HCT116 (cell line): ENCODE results near the gene TLK2. TPM values are rescaled to one million over a fixed set of nuclear protein-coding genes. Genes with fewer than 3 reads are reported as not detected.

Experiments
- ATAC-seq: fragments of 200-7000 bp; cut with Tn5 transposase; 2 replicates; pipeline ENCODE4 v1.9.1; 2020; ENCODE audit warnings: mild to moderate bottlenecking, moderate library complexity
- BruUV-seq: library from RNA; stranded (reverse); fragments of 400-500 nt; replicated peaks from 2 replicates; lab custom pipeline; 2021; lab: Mats Ljungman, UMichigan
- CTCF ChIA-PET: fragments of 300-600 bp; sonication (Branson Sonifier 250); formaldehyde crosslinking; loops from one replicate; lab custom pipeline; 2021; ENCODE audit warnings: antibody characterized with exemption; lab: Charles Lee
- POLR2A ChIA-PET: fragments of 300-600, 350-600 bp; sonication (Branson Sonifier 250); formaldehyde crosslinking; loops from one replicate; lab custom pipeline; 2021; ENCODE audit warnings: antibody characterized with exemption; lab: Charles Lee
- RAD21 ChIA-PET, 2 experiments: fragments of 300-600 bp; sonication (Branson Sonifier 250); formaldehyde crosslinking; loops; one replicate each; lab custom pipeline; 2023; ENCODE audit warnings: low total read pairs in 2 of 2; ENCODE audit not compliant: uncharacterized antibody in 2 of 2, unreplicated experiment in 2 of 2, low non-redundant PET in 1 of 2; lab: Charles Lee
- DNase-seq: peaks from one replicate; pipeline ENCODE4 v3.0.0-alpha.2; 2010; ENCODE audit warnings: low read depth, low spot score
- H2AFZ ChIP-seq: fragments of 200-600 bp; shearing (Covaris generic), sonication (generic); 2 replicates; pipeline ENCODE4 v1.6.1; 2017; ENCODE audit warnings: low read depth, mixed run types, mixed read lengths, antibody characterized with exemption, low read length; ENCODE audit not compliant: poor library complexity, severe bottlenecking
- H3K27ac ChIP-seq: 2 replicates; pipeline ENCODE4 v1.5.1; 2012; ENCODE audit warnings: low read depth, low read length
- H3K27me3 ChIP-seq: fragments of 200-600 bp; sonication (generic); 2 replicates; pipeline ENCODE4 v1.6.1; 2016; ENCODE audit warnings: mixed run types, low read length, mixed read lengths; ENCODE audit not compliant: insufficient read depth
- H3K36me3 ChIP-seq, 2 experiments: fragments of 200-500 bp in 1 of 2; fragments of 200-600 bp in 1 of 2; sonication (Bioruptor generic) in 1 of 2; sonication (generic) in 1 of 2; 2 replicates each; pipeline versions ENCODE4 v1.5.1 to v1.6.1; 2014 to 2016; ENCODE audit warnings: low read length in 2 of 2, inconsistent platforms in 1 of 2, mixed read lengths in 1 of 2, mixed run types in 1 of 2; ENCODE audit not compliant: insufficient read depth in 2 of 2, control insufficient read depth in 1 of 2
- H3K4me1 ChIP-seq, 2 experiments: fragments of 200-600 bp in 1 of 2; sonication (generic) in 1 of 2; 2 replicates each; pipeline versions ENCODE4 v1.5.1 to v1.6.1; 2012 to 2017; ENCODE audit warnings: low read length in 2 of 2, inconsistent platforms in 1 of 2, mild to moderate bottlenecking in 1 of 2, mixed read lengths in 1 of 2, mixed run types in 1 of 2, moderate library complexity in 1 of 2; ENCODE audit not compliant: insufficient read depth in 2 of 2, control insufficient read depth in 1 of 2
- H3K4me2 ChIP-seq: fragments of 200-600 bp; sonication (generic); 2 replicates; pipeline ENCODE4 v1.6.1; 2017; ENCODE audit warnings: mixed run types, low read length, mixed read lengths
- H3K4me3 ChIP-seq, 2 experiments: fragments of 200-600 bp in 1 of 2; sonication (generic) in 1 of 2; replicated peaks in 1 of 2; 2 replicates each; pipeline ENCODE4 v1.5.1; 2011 to 2016; ENCODE audit warnings: low read length in 2 of 2, control low read depth in 1 of 2, low read depth in 1 of 2, mild to moderate bottlenecking in 1 of 2, mixed read lengths in 1 of 2, mixed run types in 1 of 2
- H3K79me2 ChIP-seq: fragments of 200-600 bp; sonication (generic); 2 replicates; pipeline ENCODE4 v1.6.1; 2017; ENCODE audit warnings: mild to moderate bottlenecking, mixed run types, low read length, moderate library complexity, mixed read lengths; ENCODE audit not compliant: insufficient read depth
- H3K9ac ChIP-seq: fragments of 200-600 bp; sonication (generic); 2 replicates; pipeline ENCODE4 v1.6.1; 2016; ENCODE audit warnings: low read length, mixed read lengths
- H3K9me2 ChIP-seq: fragments of 200-600 bp; sonication (generic), shearing (Covaris generic); 2 replicates; pipeline ENCODE4 v1.6.1; 2017; ENCODE audit warnings: mixed run types, mild to moderate bottlenecking, moderate library complexity; ENCODE audit not compliant: insufficient read depth
- H3K9me3 ChIP-seq, 2 experiments: fragments of 200-500 bp in 1 of 2; fragments of 200-600 bp in 1 of 2; sonication (Bioruptor generic) in 1 of 2; sonication (generic) in 1 of 2; 2 replicates each; pipeline ENCODE4 v1.6.1; 2014 to 2017; ENCODE audit warnings: low read length in 2 of 2, mixed read lengths in 2 of 2, inconsistent platforms in 1 of 2, low read depth in 1 of 2, mild to moderate bottlenecking in 1 of 2, mixed run types in 1 of 2, moderate library complexity in 1 of 2; ENCODE audit not compliant: control insufficient read depth in 1 of 2, insufficient read depth in 1 of 2
- H4K20me1 ChIP-seq: fragments of 200-600 bp; sonication (generic), shearing (Covaris generic); 2 replicates; pipeline ENCODE4 v1.6.1; 2017; ENCODE audit warnings: mixed run types, mild to moderate bottlenecking, moderate library complexity; ENCODE audit not compliant: insufficient read depth
- CBX3 ChIP-seq: IDR thresholded peaks from 2 replicates; pipeline ENCODE4 v1.6.1; 2012; ENCODE audit warnings: low read depth
- CEBPB ChIP-seq: IDR thresholded peaks from 2 replicates; pipeline ENCODE4 v1.6.1; 2012; ENCODE audit warnings: low read depth
- EZH2 ChIP-seq: fragments of 200-600 bp; sonication (generic); IDR thresholded peaks from 2 replicates; pipeline ENCODE4 v1.6.1; 2017; ENCODE audit warnings: antibody characterized with exemption, mixed run types
- EZH2phosphoT487 ChIP-seq: fragments of 200-600 bp; IDR thresholded peaks from 2 replicates; pipeline ENCODE4 v1.6.1; 2018; ENCODE audit warnings: antibody characterized with exemption, borderline replicate concordance
- POLR2A ChIP-seq: IDR thresholded peaks from 2 replicates; pipeline ENCODE4 v1.7.0; 2011; ENCODE audit warnings: borderline replicate concordance; ENCODE audit not compliant: insufficient read depth, insufficient read length; ENCODE audit errors: extremely low read depth
- POLR2AphosphoS5 ChIP-seq: IDR thresholded peaks from 2 replicates; pipeline ENCODE4 v1.6.1; 2011; ENCODE audit warnings: mild to moderate bottlenecking, low read depth, low read length, moderate library complexity
- RAD21 ChIP-seq: IDR thresholded peaks from 2 replicates; pipeline ENCODE4 v1.6.1; 2012; ENCODE audit warnings: low read depth, mild to moderate bottlenecking
- SIN3A ChIP-seq: IDR thresholded peaks from 2 replicates; pipeline ENCODE4 v1.6.1; 2012; ENCODE audit warnings: low read depth
- SP1 ChIP-seq: IDR thresholded peaks from 2 replicates; pipeline ENCODE4 v1.6.1; 2012; ENCODE audit warnings: low read depth
- TCF7L2 ChIP-seq: IDR thresholded peaks from 2 replicates; pipeline ENCODE4 v1.7.0; 2011; ENCODE audit warnings: borderline replicate concordance, inconsistent platforms; ENCODE audit not compliant: insufficient read depth, insufficient read length; ENCODE audit errors: extremely low read depth
- YY1 ChIP-seq: IDR thresholded peaks from 2 replicates; pipeline ENCODE4 v1.6.1; 2011; ENCODE audit warnings: low read length, low read depth, moderate library complexity, mild to moderate bottlenecking; ENCODE audit not compliant: insufficient replicate concordance; ENCODE audit errors: extremely low read depth
- ZFX ChIP-seq: fragments of 450-650 bp; IDR thresholded peaks from 2 replicates; pipeline ENCODE4 v1.6.1; 2017
- intact Hi-C: fragments of 100-400 bp; cut with micrococcal nuclease; formaldehyde crosslinking; loops from 2 replicates; pipeline ENCODE4 v1.10.0; 2022
- total RNA-seq: library from RNA; stranded (reverse); gene quantifications from one replicate; pipeline ENCODE4 v1.2.1, GENCODE V29; 2021; ENCODE audit not compliant: unreplicated experiment
- TF ChIP-seq, protein P1 (sequence below): IDR thresholded peaks from 2 replicates; pipeline ENCODE4 v1.6.1; 2012
- TF ChIP-seq, protein P2 (sequence below): IDR thresholded peaks from 2 replicates; pipeline ENCODE4 v1.6.1; 2012; ENCODE audit warnings: low read depth
- TF ChIP-seq, protein P3 (sequence below): IDR thresholded peaks from 2 replicates; pipeline ENCODE4 v1.6.1; 2012

The TLK2 gene
- total RNA-seq, 1 experiment from 2014 or later, result 56.6 TPM

DNA sequence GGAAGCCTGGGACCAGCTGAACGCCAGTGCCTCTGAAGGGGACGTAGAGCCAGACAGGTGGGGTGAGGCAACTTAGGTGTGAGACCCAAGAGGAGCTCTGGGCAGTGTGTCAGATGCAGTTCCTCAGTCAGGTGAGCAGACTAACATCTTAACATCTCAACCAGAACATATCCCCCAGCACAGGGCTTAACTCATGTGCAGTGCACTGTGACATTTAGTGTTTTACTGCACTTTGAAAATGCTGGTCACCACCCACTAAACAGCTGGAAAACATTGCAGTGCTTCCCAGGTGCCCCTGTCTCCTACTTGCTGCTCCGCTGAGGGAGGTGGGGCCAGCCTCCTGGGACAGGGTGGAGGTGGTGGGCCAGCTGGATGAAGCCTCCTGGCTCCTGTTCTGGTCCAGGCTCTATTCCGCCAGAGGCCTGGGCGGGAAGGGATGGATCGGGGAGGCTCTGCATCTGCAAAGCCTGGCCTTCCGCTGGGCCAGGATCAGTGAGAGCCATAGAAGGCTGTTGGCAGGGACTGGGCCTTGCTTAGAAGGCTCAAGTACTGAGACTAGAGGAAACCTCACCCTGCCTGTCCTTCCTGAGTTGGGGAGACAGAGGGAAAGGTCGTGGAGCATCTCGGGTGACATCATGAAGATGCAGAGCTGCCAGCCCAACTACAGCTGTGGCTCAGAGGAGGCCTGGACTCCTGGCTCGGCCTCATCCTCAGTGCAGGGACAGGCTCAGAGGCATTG is 141.0 kb downstream of the TLK2 start:
- H3K4me2 ChIP-seq, result no peak overlapping the region
- H3K36me3 ChIP-seq, result peaks cover 4 to 7% of the 10 kb centered on the region in 2 experiments; a peak in 2 of 4 replicates
- no TSS peak for BruUV-seq
- TF ChIP-seq YY1 (no peak), EZH2phosphoT487 (no peak), CEBPB (no peak), EZH2 (no peak), POLR2A (no peak)
- TF ChIP-seq, protein P1, sequence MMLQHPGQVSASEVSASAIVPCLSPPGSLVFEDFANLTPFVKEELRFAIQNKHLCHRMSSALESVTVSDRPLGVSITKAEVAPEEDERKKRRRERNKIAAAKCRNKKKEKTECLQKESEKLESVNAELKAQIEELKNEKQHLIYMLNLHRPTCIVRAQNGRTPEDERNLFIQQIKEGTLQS, result no peak
- no peak overlapping the region for H3K27ac ChIP-seq
- DNase-seq, result no peak
- CTCF ChIA-PET, result interaction anchor here (1.0 kb wide), 1 partner anchor 67 kb away, joined by 3 read pairs; no protein-coding TSS in a partner anchor
- H3K9me2 ChIP-seq, result no peaks in the 10 kb centered on the region
- intact Hi-C loops, result no loop called here
- H3K27me3 ChIP-seq, result no peaks in the 10 kb centered on the region
- H3K9ac ChIP-seq, result no peak overlapping the region
- H3K4me3 ChIP-seq, result no peak overlapping the region
- POLR2A ChIA-PET, result no interaction called here
- no peak overlapping the region for H2AFZ ChIP-seq
- H3K9me3 ChIP-seq, result no peaks in the 10 kb centered on the region
- no peaks in the 10 kb centered on the region for H4K20me1 ChIP-seq
- H3K4me1 ChIP-seq, result no peaks in the 10 kb centered on the region
- no peaks in the 10 kb centered on the region for H3K79me2 ChIP-seq
- RAD21 ChIA-PET, result no interaction called here
- ATAC-seq, result no peak

DNA sequence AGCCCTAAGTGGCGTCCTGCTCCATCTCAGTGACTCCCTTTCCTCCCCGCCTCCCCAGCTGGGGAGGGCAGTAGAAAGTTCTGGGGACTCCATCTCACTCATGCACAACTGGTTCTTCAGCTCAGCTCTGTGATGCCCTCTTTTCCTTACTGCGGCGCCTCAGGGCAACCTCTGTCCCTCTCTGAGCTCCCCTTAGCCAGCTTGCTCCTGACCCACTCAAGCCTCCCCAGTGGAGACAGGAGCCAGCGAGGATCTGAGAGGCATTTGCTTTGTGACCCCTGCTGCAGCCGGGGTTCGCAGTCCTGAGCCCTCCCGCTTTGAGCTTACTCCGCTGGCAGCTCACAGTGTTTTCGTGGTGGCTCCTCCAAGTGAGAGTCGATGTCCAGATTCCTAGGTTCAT is 142.6 kb downstream of the TLK2 start:
- Histone ChIP-seq H3K27me3 (no peaks in the 10 kb centered on the region), H3K36me3 (no peaks in the 10 kb centered on the region), H2AFZ (no peak overlapping the region), H3K79me2 (no peaks in the 10 kb centered on the region), H3K9ac (no peak overlapping the region), H3K4me2 (no peak overlapping the region), H3K9me2 (no peaks in the 10 kb centered on the region), H3K4me1 (no peaks in the 10 kb centered on the region), H4K20me1 (no peaks in the 10 kb centered on the region), H3K4me3 (no peak overlapping the region), H3K27ac (no peak overlapping the region), H3K9me3 (no peaks in the 10 kb centered on the region)
- RAD21 ChIA-PET, result no interaction called here
- ATAC-seq (no peak), DNase-seq (no peak)
- BruUV-seq, result no TSS peak
- CTCF ChIA-PET, result no interaction called here
- POLR2A ChIA-PET, result no interaction called here
- intact Hi-C loops, result no loop called here
- TF ChIP-seq SP1, result no peak
- TF ChIP-seq RAD21, result no peak
- TF ChIP-seq SIN3A, result no peak
- TF ChIP-seq, protein P2, sequence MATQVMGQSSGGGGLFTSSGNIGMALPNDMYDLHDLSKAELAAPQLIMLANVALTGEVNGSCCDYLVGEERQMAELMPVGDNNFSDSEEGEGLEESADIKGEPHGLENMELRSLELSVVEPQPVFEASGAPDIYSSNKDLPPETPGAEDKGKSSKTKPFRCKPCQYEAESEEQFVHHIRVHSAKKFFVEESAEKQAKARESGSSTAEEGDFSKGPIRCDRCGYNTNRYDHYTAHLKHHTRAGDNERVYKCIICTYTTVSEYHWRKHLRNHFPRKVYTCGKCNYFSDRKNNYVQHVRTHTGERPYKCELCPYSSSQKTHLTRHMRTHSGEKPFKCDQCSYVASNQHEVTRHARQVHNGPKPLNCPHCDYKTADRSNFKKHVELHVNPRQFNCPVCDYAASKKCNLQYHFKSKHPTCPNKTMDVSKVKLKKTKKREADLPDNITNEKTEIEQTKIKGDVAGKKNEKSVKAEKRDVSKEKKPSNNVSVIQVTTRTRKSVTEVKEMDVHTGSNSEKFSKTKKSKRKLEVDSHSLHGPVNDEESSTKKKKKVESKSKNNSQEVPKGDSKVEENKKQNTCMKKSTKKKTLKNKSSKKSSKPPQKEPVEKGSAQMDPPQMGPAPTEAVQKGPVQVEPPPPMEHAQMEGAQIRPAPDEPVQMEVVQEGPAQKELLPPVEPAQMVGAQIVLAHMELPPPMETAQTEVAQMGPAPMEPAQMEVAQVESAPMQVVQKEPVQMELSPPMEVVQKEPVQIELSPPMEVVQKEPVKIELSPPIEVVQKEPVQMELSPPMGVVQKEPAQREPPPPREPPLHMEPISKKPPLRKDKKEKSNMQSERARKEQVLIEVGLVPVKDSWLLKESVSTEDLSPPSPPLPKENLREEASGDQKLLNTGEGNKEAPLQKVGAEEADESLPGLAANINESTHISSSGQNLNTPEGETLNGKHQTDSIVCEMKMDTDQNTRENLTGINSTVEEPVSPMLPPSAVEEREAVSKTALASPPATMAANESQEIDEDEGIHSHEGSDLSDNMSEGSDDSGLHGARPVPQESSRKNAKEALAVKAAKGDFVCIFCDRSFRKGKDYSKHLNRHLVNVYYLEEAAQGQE, result no peak
- TF ChIP-seq TCF7L2, result no peak
- no peak for TF ChIP-seq ZFX
- no peak for TF ChIP-seq YY1
- TF ChIP-seq, protein P3, sequence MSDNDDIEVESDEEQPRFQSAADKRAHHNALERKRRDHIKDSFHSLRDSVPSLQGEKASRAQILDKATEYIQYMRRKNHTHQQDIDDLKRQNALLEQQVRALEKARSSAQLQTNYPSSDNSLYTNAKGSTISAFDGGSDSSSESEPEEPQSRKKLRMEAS, result no peak
- TF ChIP-seq, protein P1, result no peak
- no peak for TF ChIP-seq POLR2AphosphoS5
- TF ChIP-seq CBX3, result no peak
